Iris pigment epithelial cell (primary cell): ENCODE results near the gene NTN1.
"Not testable (repeated sequence)": the region's sequence is repeated elsewhere in the genome, so short reads cannot be mapped to it uniquely, and the experiment has no call there.

Experiments
- DNase-seq: peaks from one replicate; pipeline ENCODE4 v3.0.0-alpha.2; 2011; ENCODE audit warnings: low read depth

NTN1 gene

GRCh38 chr17:9124554-9124935, 103.2 kb downstream of the NTN1 start:
- DNase-seq = no peak

GRCh38 chr17:9125722-9126121, 104.4 kb downstream of the NTN1 start:
- no peak for DNase-seq

GRCh38 chr17:9127340-9127739, 106.0 kb downstream of the NTN1 start:
- no peak for DNase-seq

- no peak for DNase-seq
Measured at GRCh38 chr17:9131371-9131770, 110.1 kb downstream of the NTN1 start.

GRCh38 chr17:9132291-9132690, 111.0 kb downstream of the NTN1 start:
- no peak for DNase-seq

GRCh38 chr17:9132944-9133610, 111.8 kb downstream of the NTN1 start:
- no peak for DNase-seq

- no peak for DNase-seq
Measured at GRCh38 chr17:9138161-9138717, 116.9 kb downstream of the NTN1 start.

GRCh38 chr17:9139695-9140094, 118.4 kb downstream of the NTN1 start:
- DNase-seq = no peak

- DNase-seq = no peak
Measured at GRCh38 chr17:9140550-9141424, 119.5 kb downstream of the NTN1 start.

- no peak for DNase-seq
Measured at GRCh38 chr17:9141425-9141753, 120.1 kb downstream of the NTN1 start.

- DNase-seq = no peak
Measured at GRCh38 chr17:9142772-9143494, 121.6 kb downstream of the NTN1 start.

- DNase-seq = no peak
Measured at GRCh38 chr17:9144502-9145249, 123.4 kb downstream of the NTN1 start.

- DNase-seq = no peak
Measured at GRCh38 chr17:9146064-9146463, 124.8 kb downstream of the NTN1 start.

- no peak for DNase-seq
Measured at GRCh38 chr17:9148905-9149525, 127.7 kb downstream of the NTN1 start.

GRCh38 chr17:9150446-9151090, 129.3 kb downstream of the NTN1 start:
- DNase-seq = peak; percentile 73

- DNase-seq = no peak
Measured at GRCh38 chr17:9151091-9151490, 129.8 kb downstream of the NTN1 start.

- DNase-seq = not testable (repeated sequence)
Measured at GRCh38 chr17:9151740-9152139, 130.4 kb downstream of the NTN1 start.

- DNase-seq = no peak
Measured at GRCh38 chr17:9158544-9159452, 137.5 kb downstream of the NTN1 start.

GRCh38 chr17:9162275-9162985, 141.1 kb downstream of the NTN1 start:
- DNase-seq = no peak
